SU-DHL-6 (cell line): ENCODE results near the gene NMT1.

Experiments used
- H2AFZ ChIP-seq: fragments of 200-600 bp; sonication (generic); 2 replicates; pipeline ENCODE4 v1.6.1; 2014; ENCODE audit warnings: low read depth, mild to moderate bottlenecking, moderate library complexity, mixed read lengths, antibody characterized with exemption, low read length; ENCODE audit not compliant: severe bottlenecking
- H3F3A ChIP-seq: fragments of 200-600 bp; shearing (Covaris generic); 2 replicates; pipeline ENCODE4 v1.6.0; 2016; ENCODE audit warnings: antibody characterized with exemption, mild to moderate bottlenecking; ENCODE audit not compliant: insufficient read depth
- H3K27ac ChIP-seq: fragments of 200-600 bp; sonication (generic); 2 replicates; pipeline ENCODE4 v1.5.1; 2016; ENCODE audit warnings: low read depth, mild to moderate bottlenecking, low read length, moderate library complexity, mixed read lengths
- H3K27me3 ChIP-seq: fragments of 200-600 bp; sonication (generic), shearing (Covaris generic); 2 replicates; pipeline ENCODE4 v1.6.0; 2014; ENCODE audit warnings: mild to moderate bottlenecking, low read length
- H3K36me3 ChIP-seq: fragments of 200-600 bp; sonication (generic); 2 replicates; pipeline ENCODE4 v1.6.1; 2014; ENCODE audit warnings: mild to moderate bottlenecking, low read length, mixed read lengths
- H3K4me2 ChIP-seq: fragments of 300-600, 200-600 bp; shearing (Covaris generic), sonication (generic); 2 replicates; pipeline ENCODE4 v1.6.0; 2014; ENCODE audit warnings: low read length, low read depth, mild to moderate bottlenecking; ENCODE audit not compliant: poor library complexity, severe bottlenecking
- H3K4me3 ChIP-seq: fragments of 200-600 bp; sonication (generic); 2 replicates; pipeline ENCODE4 v1.5.1; 2014; ENCODE audit warnings: antibody characterized with exemption, low read length, mild to moderate bottlenecking, mixed read lengths; ENCODE audit not compliant: insufficient read depth, poor library complexity, severe bottlenecking
- H3K79me2 ChIP-seq: fragments of 200-600 bp; sonication (generic); 2 replicates; pipeline ENCODE4 v1.6.1; 2014; ENCODE audit warnings: mild to moderate bottlenecking, low read length, moderate library complexity; ENCODE audit not compliant: insufficient read depth
- H3K9ac ChIP-seq: fragments of 200-600 bp; sonication (generic); 2 replicates; pipeline ENCODE4 v1.7.0; 2014; ENCODE audit warnings: mild to moderate bottlenecking, low read length
- H3K9me2 ChIP-seq: fragments of 200-600 bp; sonication (generic); replicated peaks from 2 replicates; pipeline ENCODE4 v1.6.1; 2014; ENCODE audit warnings: low read length; ENCODE audit not compliant: insufficient read depth
- H3K9me3 ChIP-seq: fragments of 200-600 bp; sonication (generic); 2 replicates; pipeline ENCODE4 v1.6.1; 2014; ENCODE audit warnings: low read length, mixed read lengths; ENCODE audit not compliant: insufficient read depth
- H4K20me1 ChIP-seq: fragments of 200-600 bp; sonication (generic); 2 replicates; pipeline ENCODE4 v1.6.1; 2014; ENCODE audit warnings: low read depth, mild to moderate bottlenecking, antibody characterized with exemption, low read length, moderate library complexity, mixed read lengths
- CTCF ChIP-seq: fragments of 200-600 bp; sonication (generic); IDR thresholded peaks from one replicate; pipeline ENCODE4 v1.5.1; 2017; ENCODE audit warnings: antibody characterized with exemption, mild to moderate bottlenecking, low read length, moderate library complexity; ENCODE audit not compliant: insufficient read depth, poor library complexity, severe bottlenecking
- EZH2phosphoT487 ChIP-seq: fragments of 200-600 bp; sonication (generic), shearing (Covaris generic); conservative IDR thresholded peaks from 2 replicates; pipeline ENCODE4 v1.6.1; 2018; ENCODE audit warnings: mild to moderate bottlenecking, antibody characterized with exemption, low read length, moderate library complexity, mixed read lengths

Gene NMT1

GRCh38 chr17:45016237-45016636 lies 44.9 kb upstream of the NMT1 start:
- Histone ChIP-seq H3K79me2 (no peaks in the 10 kb centered on the region), H3K4me2 (no peak overlapping the region), H2AFZ (no peak overlapping the region), H3K4me3 (no peak overlapping the region), H3K36me3 (no peaks in the 10 kb centered on the region), H4K20me1 (no peaks in the 10 kb centered on the region), H3K9me3 (no peaks in the 10 kb centered on the region), H3K27ac (no peak overlapping the region), H3K9me2 (no peaks in the 10 kb centered on the region), H3K27me3 (no peaks in the 10 kb centered on the region), H3F3A (no peaks in the 10 kb centered on the region), H3K9ac (no peak overlapping the region)
- TF ChIP-seq CTCF (no peak), EZH2phosphoT487 (no peak)

GRCh38 chr17:45016823-45017222 lies 44.3 kb upstream of the NMT1 start:
- Histone ChIP-seq H3F3A (no peaks in the 10 kb centered on the region), H3K36me3 (no peaks in the 10 kb centered on the region), H2AFZ (no peak overlapping the region), H3K9me2 (no peaks in the 10 kb centered on the region), H3K79me2 (no peaks in the 10 kb centered on the region), H3K9ac (no peak overlapping the region), H4K20me1 (no peaks in the 10 kb centered on the region), H3K27ac (no peak overlapping the region), H3K9me3 (no peaks in the 10 kb centered on the region), H3K4me3 (no peak overlapping the region), H3K27me3 (no peaks in the 10 kb centered on the region), H3K4me2 (no peak overlapping the region)
- TF ChIP-seq EZH2phosphoT487 (no peak), CTCF (peak; percentile 15)

GRCh38 chr17:45018514-45018847 lies 42.6 kb upstream of the NMT1 start:
- no peaks in the 10 kb centered on the region for H3K36me3 ChIP-seq
- no peaks in the 10 kb centered on the region for H3K9me3 ChIP-seq
- H3F3A ChIP-seq, result no peaks in the 10 kb centered on the region
- H3K4me3 ChIP-seq, result no peak overlapping the region
- H4K20me1 ChIP-seq, result no peaks in the 10 kb centered on the region
- H3K4me2 ChIP-seq, result peak overlapping the region; percentile 60
- peak overlapping the region; percentile 24; the same call in 1 of the 2 replicates for H3K9ac ChIP-seq
- peak overlapping the region; percentile 65 for H2AFZ ChIP-seq
- TF ChIP-seq EZH2phosphoT487, result no peak
- no peaks in the 10 kb centered on the region for H3K9me2 ChIP-seq
- no peaks in the 10 kb centered on the region for H3K79me2 ChIP-seq
- H3K27ac ChIP-seq, result no peak overlapping the region
- H3K27me3 ChIP-seq, result no peaks in the 10 kb centered on the region

GRCh38 chr17:45018848-45019711 lies 42.0 kb upstream of the NMT1 start:
- TF ChIP-seq CTCF (peak; percentile 9), EZH2phosphoT487 (no peak)
- Histone ChIP-seq H3K27me3 (no peaks in the 10 kb centered on the region), H3K9ac (peak overlapping the region; percentile 24; the same call in 1 of the 2 replicates), H3K9me3 (no peaks in the 10 kb centered on the region), H3K36me3 (no peaks in the 10 kb centered on the region), H3K9me2 (no peaks in the 10 kb centered on the region), H3K27ac (no peak overlapping the region), H3F3A (no peaks in the 10 kb centered on the region), H2AFZ (peak overlapping the region; percentile 65), H4K20me1 (no peaks in the 10 kb centered on the region), H3K4me3 (peak overlapping the region; percentile 30), H3K4me2 (peak overlapping the region; percentile 60), H3K79me2 (no peaks in the 10 kb centered on the region)
